Stomach (tissue), 4 donors: ENCODE measurements around the gene SLC5A5.

Source experiments
- POLR2A ChIP-seq, 4 donors: fragments of 450-650 bp; IDR thresholded peaks; one replicate each; pipeline ENCODE4 v1.6.1; 2016; ENCODE audit warnings: antibody characterized with exemption in 4 of 4, control low read depth in 2 of 4, mild to moderate bottlenecking in 1 of 4, moderate library complexity in 1 of 4
- TF ChIP-seq, protein P1 (sequence below), 7 experiments: fragments of 450-650 bp in 4 of 7; fragments of 200-600 bp in 3 of 7; sonication (generic) in 3 of 7; IDR thresholded peaks; one replicate each; pipeline ENCODE4 v1.5.1; 2016 to 2019; ENCODE audit warnings: antibody characterized with exemption in 7 of 7, control low read depth in 2 of 7, mild to moderate bottlenecking in 1 of 7

DNA sequence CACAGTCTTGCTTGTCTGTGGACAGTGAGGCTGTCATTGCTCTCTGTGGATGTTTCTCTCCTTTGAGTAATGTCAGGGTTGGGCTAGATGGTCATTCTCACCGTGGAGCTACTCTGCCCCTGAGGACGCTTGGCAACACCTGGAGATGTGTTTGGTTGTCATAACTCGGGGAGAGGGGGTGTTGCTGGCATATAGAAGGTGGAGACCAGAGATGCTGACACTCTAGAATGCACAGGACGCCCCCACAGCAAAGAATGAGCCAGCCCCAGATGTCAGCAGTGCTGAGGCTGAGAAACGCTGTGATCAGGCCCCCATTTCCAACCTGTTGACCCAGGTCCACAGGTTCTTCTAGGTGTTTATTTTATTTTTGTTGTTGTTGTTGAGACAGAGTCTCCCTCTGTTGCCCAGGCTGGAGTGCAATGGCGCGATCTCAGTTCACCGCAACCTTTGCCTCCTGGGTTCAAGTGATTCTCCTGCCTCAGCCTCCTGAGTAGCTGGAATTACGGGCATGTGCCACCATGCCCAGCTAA is 65.7 kb downstream of the SLC5A5 start:
- no peak for TF ChIP-seq POLR2A (IDR thresholded peaks at IDR 0.05)
- TF ChIP-seq, protein P1, sequence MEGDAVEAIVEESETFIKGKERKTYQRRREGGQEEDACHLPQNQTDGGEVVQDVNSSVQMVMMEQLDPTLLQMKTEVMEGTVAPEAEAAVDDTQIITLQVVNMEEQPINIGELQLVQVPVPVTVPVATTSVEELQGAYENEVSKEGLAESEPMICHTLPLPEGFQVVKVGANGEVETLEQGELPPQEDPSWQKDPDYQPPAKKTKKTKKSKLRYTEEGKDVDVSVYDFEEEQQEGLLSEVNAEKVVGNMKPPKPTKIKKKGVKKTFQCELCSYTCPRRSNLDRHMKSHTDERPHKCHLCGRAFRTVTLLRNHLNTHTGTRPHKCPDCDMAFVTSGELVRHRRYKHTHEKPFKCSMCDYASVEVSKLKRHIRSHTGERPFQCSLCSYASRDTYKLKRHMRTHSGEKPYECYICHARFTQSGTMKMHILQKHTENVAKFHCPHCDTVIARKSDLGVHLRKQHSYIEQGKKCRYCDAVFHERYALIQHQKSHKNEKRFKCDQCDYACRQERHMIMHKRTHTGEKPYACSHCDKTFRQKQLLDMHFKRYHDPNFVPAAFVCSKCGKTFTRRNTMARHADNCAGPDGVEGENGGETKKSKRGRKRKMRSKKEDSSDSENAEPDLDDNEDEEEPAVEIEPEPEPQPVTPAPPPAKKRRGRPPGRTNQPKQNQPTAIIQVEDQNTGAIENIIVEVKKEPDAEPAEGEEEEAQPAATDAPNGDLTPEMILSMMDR (IDR thresholded peaks at IDR 0.05): no peak
